ENCODE data around the gene DEFB116. TPM values are rescaled to one million over a fixed set of nuclear protein-coding genes. Genes with fewer than 3 reads are reported as not detected.

The DEFB116 gene, protein sequence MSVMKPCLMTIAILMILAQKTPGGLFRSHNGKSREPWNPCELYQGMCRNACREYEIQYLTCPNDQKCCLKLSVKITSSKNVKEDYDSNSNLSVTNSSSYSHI
- total RNA-seq (2014; rRNA removed; shearing (Covaris generic)) = not detected in 2 replicates
- polyA plus RNA-seq (2016; fragmentation: Nextera tagmentation; extraction: Ambion mirVana) = not detected in 2 replicates

DNA sequence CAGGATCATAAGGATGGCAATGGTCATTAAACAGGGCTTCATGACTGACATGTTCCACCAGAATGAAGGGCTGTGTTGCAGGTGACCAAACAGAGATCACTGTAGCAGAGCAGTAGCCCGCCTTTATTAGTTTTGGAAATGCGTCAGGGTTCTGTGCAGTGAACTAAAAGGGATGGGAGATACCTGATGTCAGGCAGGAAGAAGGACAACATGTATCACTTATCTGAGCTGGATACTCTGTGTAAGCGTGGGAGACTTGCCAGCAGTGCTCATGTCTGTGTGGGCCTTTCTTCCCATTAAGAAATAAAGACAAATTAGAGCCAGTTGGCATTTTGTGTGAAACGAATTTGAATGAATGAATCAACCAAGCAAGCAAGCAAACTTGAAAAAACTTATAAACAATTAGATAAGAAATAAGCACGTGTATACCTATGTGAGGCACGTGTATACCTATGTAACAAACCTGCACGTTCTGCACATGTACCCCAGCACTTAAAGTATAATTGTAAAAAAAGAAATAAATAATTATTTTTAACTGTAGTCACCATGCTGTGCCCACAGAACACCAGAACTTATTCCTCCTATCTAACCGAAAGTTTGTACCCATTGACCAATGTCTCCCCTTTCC, at the start of gene DEFB116:
TSS of gene DEFB116 (minus strand) at position 51 of the 628 bp plus-strand sequence. CDS start at position 51, 0 bp downstream.
- TF ChIP-seq EZH2phosphoT487 (IDR thresholded peaks at IDR 0.05; ENCODE audit: insufficient read depth, low read depth) (no peak), EZH2 (IDR thresholded peaks at IDR 0.05; ENCODE audit: insufficient read depth, poor library complexity, severe bottlenecking) (no peak)
- in situ Hi-C loops (cut with MboI) = no loop called here
- Histone ChIP-seq H3K4me3 (no peak within 1 kb of the TSS), H2AFZ (no peak within 1 kb of the TSS), H3K4me2 (ENCODE audit: unreplicated experiment) (no peak within 1 kb of the TSS), H3K9me3 (ENCODE audit: low read depth) (no peaks in the 10 kb centered on the region), H4K20me1 (ENCODE audit: insufficient read depth) (no peaks in the 10 kb centered on the region), H3F3A (ENCODE audit: insufficient read depth) (0 out of 2 replicates have a peak, but pooled peaks cover 4% of the 10 kb centered on the region), H3K79me2 (ENCODE audit: insufficient read depth) (no peaks in the 10 kb centered on the region), H3K36me3 (ENCODE audit: low read depth) (no peaks in the 10 kb centered on the region), H3K27ac (no peak within 1 kb of the TSS), H3K4me1 (ENCODE audit: insufficient read depth) (no peaks in the 10 kb centered on the region), H3K9ac (no peak within 1 kb of the TSS), H3K9me2 (ENCODE audit: insufficient read depth) (no peaks in the 10 kb centered on the region), H3K27me3 (replicated peaks; ENCODE audit: insufficient read depth) (no peaks in the 10 kb centered on the region)
- DNase-seq = no peak
- 12 to 17% methylated on average over 8 of the region's 8 CpGs for WGBS, 2 experiments (ENCODE audit: low coverage in 1 of 2, low lambda C conversion rate in 2 of 2, missing lambda C conversion rate in 2 of 2)

DNA sequence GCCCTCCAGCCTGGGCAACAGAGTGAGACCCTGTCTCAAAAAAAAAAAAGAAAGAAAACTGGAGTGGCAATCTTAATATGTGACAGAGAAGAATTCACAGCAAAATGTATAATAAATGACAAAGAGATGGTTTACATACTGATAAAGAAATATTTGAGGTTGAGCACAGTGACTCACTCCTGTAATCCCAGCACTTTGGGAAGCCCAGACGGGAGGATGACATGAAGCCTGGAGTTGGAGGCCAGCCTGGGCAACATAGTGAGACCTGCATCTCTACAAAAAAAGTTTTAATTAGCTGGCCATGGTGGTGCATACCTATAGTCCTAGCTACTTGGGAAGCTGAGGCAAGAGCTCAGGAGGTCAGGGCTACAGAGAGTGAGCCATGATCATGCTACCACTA, 47.6 kb upstream of the DEFB116 start:
- Histone ChIP-seq H2AFZ (no peak overlapping the region), H3K9me2 (ENCODE audit: insufficient read depth) (no peaks in the 10 kb centered on the region), H3K79me2 (ENCODE audit: insufficient read depth) (no peaks in the 10 kb centered on the region), H3K4me3 (no peak overlapping the region), H3K27me3 (replicated peaks; ENCODE audit: insufficient read depth) (no peaks in the 10 kb centered on the region), H3K9ac (no peak overlapping the region), H3K4me2 (ENCODE audit: unreplicated experiment) (no peak overlapping the region), H3K4me1 (ENCODE audit: insufficient read depth) (no peaks in the 10 kb centered on the region), H3K9me3 (ENCODE audit: low read depth) (no peaks in the 10 kb centered on the region), H3K27ac (no peak overlapping the region), H3F3A (ENCODE audit: insufficient read depth) (no peaks in the 10 kb centered on the region), H4K20me1 (ENCODE audit: insufficient read depth) (no peaks in the 10 kb centered on the region), H3K36me3 (ENCODE audit: low read depth) (no peaks in the 10 kb centered on the region)
- in situ Hi-C loops (cut with MboI) = no loop called here
- TF ChIP-seq EZH2 (IDR thresholded peaks at IDR 0.05; ENCODE audit: insufficient read depth, poor library complexity, severe bottlenecking) (no peak), EZH2phosphoT487 (IDR thresholded peaks at IDR 0.05; ENCODE audit: insufficient read depth, low read depth) (no peak)
- peak; percentile 1 for DNase-seq
- WGBS, 2 experiments (ENCODE audit: low coverage in 1 of 2, low lambda C conversion rate in 2 of 2, missing lambda C conversion rate in 2 of 2) = 4 to 12% methylated on average over 1 of the region's 1 CpG

DNA sequence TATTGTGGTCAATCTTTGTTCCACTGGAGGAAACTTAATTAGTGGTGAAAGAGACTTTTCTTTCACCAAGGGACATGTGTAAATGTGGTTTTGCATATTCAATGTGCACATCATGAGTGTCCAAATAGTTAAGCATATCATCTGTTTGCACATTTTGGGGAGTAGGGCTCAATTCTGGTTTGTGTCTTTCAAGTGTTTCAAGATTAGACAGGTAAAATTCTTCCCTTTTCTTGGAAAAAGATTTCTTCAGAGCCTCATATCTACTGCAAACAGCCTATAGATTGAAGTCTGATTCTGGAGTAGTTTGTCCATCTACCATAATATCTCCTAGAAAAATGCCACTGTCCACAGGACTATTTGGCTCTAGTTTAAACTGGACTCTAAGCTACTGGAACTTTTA, 33.1 kb upstream of the DEFB116 start:
- H3K4me2 ChIP-seq (ENCODE audit: unreplicated experiment) = no peak overlapping the region
- no peak overlapping the region for H3K4me3 ChIP-seq
- no peak for DNase-seq
- no peak for TF ChIP-seq EZH2 (IDR thresholded peaks at IDR 0.05; ENCODE audit: insufficient read depth, poor library complexity, severe bottlenecking)
- TF ChIP-seq EZH2phosphoT487 (IDR thresholded peaks at IDR 0.05; ENCODE audit: insufficient read depth, low read depth) = no peak
- H3F3A ChIP-seq (ENCODE audit: insufficient read depth) = no peaks in the 10 kb centered on the region
- H3K9me3 ChIP-seq (ENCODE audit: low read depth) = no peaks in the 10 kb centered on the region
- in situ Hi-C loops (cut with MboI) = no loop called here
- H3K9ac ChIP-seq = no peak overlapping the region
- no peaks in the 10 kb centered on the region for H3K4me1 ChIP-seq (ENCODE audit: insufficient read depth)
- no peaks in the 10 kb centered on the region for H3K9me2 ChIP-seq (ENCODE audit: insufficient read depth)
- H3K79me2 ChIP-seq (ENCODE audit: insufficient read depth) = no peaks in the 10 kb centered on the region
- no peaks in the 10 kb centered on the region for H3K36me3 ChIP-seq (ENCODE audit: low read depth)
- no peak overlapping the region for H3K27ac ChIP-seq
- no peak overlapping the region for H2AFZ ChIP-seq
- no peaks in the 10 kb centered on the region for H3K27me3 ChIP-seq (replicated peaks; ENCODE audit: insufficient read depth)
- no peaks in the 10 kb centered on the region for H4K20me1 ChIP-seq (ENCODE audit: insufficient read depth)

DNA sequence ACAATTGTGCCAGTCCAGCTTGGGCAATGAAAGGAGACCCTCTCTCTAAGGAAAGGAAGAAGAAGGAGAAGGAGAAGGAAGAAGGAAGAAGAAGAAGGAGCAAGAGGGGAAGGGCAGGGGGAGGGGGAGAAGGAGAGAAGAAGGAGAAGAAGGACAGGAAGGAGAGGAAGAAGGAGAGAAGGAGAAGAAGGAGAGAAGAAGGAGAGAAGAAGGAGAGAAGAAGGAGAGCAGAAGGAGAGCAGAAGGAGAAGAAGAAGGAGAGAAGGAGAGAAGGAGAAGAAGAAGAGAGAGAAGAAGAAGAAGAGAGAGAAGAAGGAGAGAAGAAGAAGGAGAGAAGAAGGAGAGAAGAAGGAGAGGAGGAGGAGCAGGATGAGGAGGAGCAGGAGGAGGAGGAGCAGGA, 22.5 kb upstream of the DEFB116 start:
- no peaks in the 10 kb centered on the region for H3F3A ChIP-seq (ENCODE audit: insufficient read depth)
- H3K27ac ChIP-seq = no peak overlapping the region
- no peak overlapping the region for H2AFZ ChIP-seq
- no peaks in the 10 kb centered on the region for H3K4me1 ChIP-seq (ENCODE audit: insufficient read depth)
- DNase-seq = no peak
- no peaks in the 10 kb centered on the region for H3K79me2 ChIP-seq (ENCODE audit: insufficient read depth)
- H3K9ac ChIP-seq = no peak overlapping the region
- H3K4me2 ChIP-seq (ENCODE audit: unreplicated experiment) = no peak overlapping the region
- H3K9me2 ChIP-seq (ENCODE audit: insufficient read depth) = no peaks in the 10 kb centered on the region
- no peaks in the 10 kb centered on the region for H3K9me3 ChIP-seq (ENCODE audit: low read depth)
- TF ChIP-seq EZH2phosphoT487 (IDR thresholded peaks at IDR 0.05; ENCODE audit: insufficient read depth, low read depth) (no peak), EZH2 (IDR thresholded peaks at IDR 0.05; ENCODE audit: insufficient read depth, poor library complexity, severe bottlenecking) (no peak)
- no peaks in the 10 kb centered on the region for H3K36me3 ChIP-seq (ENCODE audit: low read depth)
- no peak overlapping the region for H3K4me3 ChIP-seq
- in situ Hi-C loops (cut with MboI) = no loop called here
- no peaks in the 10 kb centered on the region for H4K20me1 ChIP-seq (ENCODE audit: insufficient read depth)
- no peaks in the 10 kb centered on the region for H3K27me3 ChIP-seq (replicated peaks; ENCODE audit: insufficient read depth)

All from GM23248 (cell line).